Naive thymus-derived CD4-positive, alpha-beta T cell (primary cell): ENCODE measurements around the gene MYF5. TPM values are rescaled to one million over a fixed set of nuclear protein-coding genes. Genes with fewer than 3 reads are reported as not detected.

Experiments
- ATAC-seq: fragments of 150-1000 bp; cut with Tn5 transposase; 2 replicates; pipeline ENCODE4 v1.10.0; 2021; ENCODE audit warnings: mild to moderate bottlenecking, moderate library complexity
- CTCF ChIA-PET: fragments of 350-600 bp; sonication (Branson Sonifier 250); formaldehyde crosslinking; loops from one replicate; lab custom pipeline; 2021; ENCODE audit warnings: antibody characterized with exemption; lab: Charles Lee
- POLR2A ChIA-PET: fragments of 350-600 bp; sonication (Branson Sonifier 250); formaldehyde crosslinking; loops from one replicate; lab custom pipeline; 2021; ENCODE audit warnings: antibody characterized with exemption, inconsistent platforms; lab: Charles Lee
- DNase-seq, 9 donors: peaks; one replicate each; pipeline versions ENCODE4 v3.0.0 to v3.0.0-alpha.2; 2020 to 2022; ENCODE audit warnings: mixed read lengths in 1 of 9
- H3K27ac ChIP-seq: one replicate; pipeline ENCODE4 v1.7.0; 2013; ENCODE audit warnings: mild to moderate bottlenecking, low read depth, low read length, moderate library complexity
- H3K27me3 ChIP-seq, 2 donors: one replicate each; pipeline ENCODE4 v1.7.0; 2013; ENCODE audit warnings: low read length in 2 of 2, mild to moderate bottlenecking in 2 of 2, moderate library complexity in 2 of 2; ENCODE audit not compliant: control insufficient read depth in 2 of 2, insufficient read depth in 2 of 2
- H3K36me3 ChIP-seq, 3 experiments: 1 replicate in 2 of 3; 2 replicates in 1 of 3; pipeline ENCODE4 v1.7.0; 2013; ENCODE audit warnings: low read length in 3 of 3, mild to moderate bottlenecking in 3 of 3, moderate library complexity in 1 of 3; ENCODE audit not compliant: insufficient read depth in 3 of 3, control insufficient read depth in 2 of 3
- H3K4me1 ChIP-seq, 2 donors: one replicate each; pipeline ENCODE4 v1.7.0; 2013; ENCODE audit warnings: low read length in 2 of 2, mild to moderate bottlenecking in 2 of 2, moderate library complexity in 1 of 2; ENCODE audit not compliant: control insufficient read depth in 2 of 2, insufficient read depth in 2 of 2
- H3K4me3 ChIP-seq: 2 replicates; pipeline ENCODE4 v1.7.0; 2013; ENCODE audit warnings: mild to moderate bottlenecking, low read length
- H3K9me3 ChIP-seq, 3 experiments: 1 replicate in 2 of 3; 2 replicates in 1 of 3; pipeline ENCODE4 v1.7.0; 2013; ENCODE audit warnings: low read length in 3 of 3; ENCODE audit not compliant: control insufficient read depth in 2 of 3
- H3K27ac Mint-ChIP-seq, 9 donors: one replicate each; pipeline ENCODE4 v1.8.0; 2020 to 2022; ENCODE audit warnings: mixed read lengths in 9 of 9, mild to moderate bottlenecking in 8 of 9, moderate library complexity in 5 of 9, inconsistent platforms in 2 of 9
- H3K27me3 Mint-ChIP-seq, 5 donors: one replicate each; pipeline ENCODE4 v1.8.0; 2021 to 2022; ENCODE audit warnings: mixed read lengths in 5 of 5, mild to moderate bottlenecking in 1 of 5
- H3K36me3 Mint-ChIP-seq, 5 donors: one replicate each; pipeline ENCODE4 v1.8.0; 2020 to 2022; ENCODE audit warnings: mixed read lengths in 5 of 5, mild to moderate bottlenecking in 3 of 5, inconsistent platforms in 1 of 5
- H3K4me1 Mint-ChIP-seq, 7 donors: one replicate each; pipeline ENCODE4 v1.8.0; 2020 to 2022; ENCODE audit warnings: mixed read lengths in 7 of 7, mild to moderate bottlenecking in 3 of 7, inconsistent platforms in 1 of 7
- H3K4me3 Mint-ChIP-seq, 10 donors: one replicate each; pipeline ENCODE4 v1.8.0; 2020 to 2022; ENCODE audit warnings: mild to moderate bottlenecking in 10 of 10, mixed read lengths in 10 of 10, moderate library complexity in 6 of 10, inconsistent platforms in 2 of 10
- H3K9me3 Mint-ChIP-seq, 11 donors: one replicate each; pipeline ENCODE4 v1.8.0; 2020 to 2022; ENCODE audit warnings: mixed read lengths in 11 of 11, mild to moderate bottlenecking in 4 of 11, inconsistent platforms in 1 of 11, moderate library complexity in 1 of 11
- intact Hi-C, 2 donors: fragments of 100-400 bp; cut with micrococcal nuclease; formaldehyde crosslinking; loops; one replicate each; pipeline ENCODE4 v1.15.1; 2023
- polyA plus RNA-seq, 2 donors: library from polyadenylated mRNA; unstranded; fragments of 300-500 nt; fragmentation: Illumina TruSeq; gene quantifications; one replicate each; pipeline ENCODE4 v1.2.3, GENCODE V29; 2021
- total RNA-seq, 6 experiments: library from RNA in 5 of 6; stranded (reverse) in 5 of 6; gene quantifications; 1 replicate in 5 of 6; 2 replicates in 1 of 6; pipeline ENCODE4 v1.2.3 and lab custom pipeline; 2021 to 2026

The MYF5 gene
- total and polyA plus RNA-seq, 7 experiments from 2014 or later: not detected

DNA sequence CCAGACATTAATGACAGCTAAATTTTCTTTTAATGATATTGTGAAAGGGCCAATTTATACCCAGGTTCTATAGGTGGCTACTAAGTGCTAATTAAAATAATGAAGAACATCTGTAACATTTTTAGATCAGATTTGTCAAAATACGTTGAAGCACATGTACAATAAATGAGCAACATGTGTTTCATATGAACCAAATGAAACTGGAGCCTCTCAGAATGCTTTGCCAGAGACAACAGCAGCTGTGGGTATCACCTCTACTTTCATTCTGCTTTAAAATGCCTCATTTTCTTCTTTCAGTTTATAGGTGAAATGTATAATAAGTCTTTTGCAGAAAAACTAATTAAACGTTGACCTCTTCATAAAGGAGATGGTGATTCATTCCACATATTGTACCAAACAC is 35.4 kb upstream of the MYF5 start:
- no peak overlapping the region for H3K4me3 ChIP-seq
- POLR2A ChIA-PET: no interaction called here

DNA sequence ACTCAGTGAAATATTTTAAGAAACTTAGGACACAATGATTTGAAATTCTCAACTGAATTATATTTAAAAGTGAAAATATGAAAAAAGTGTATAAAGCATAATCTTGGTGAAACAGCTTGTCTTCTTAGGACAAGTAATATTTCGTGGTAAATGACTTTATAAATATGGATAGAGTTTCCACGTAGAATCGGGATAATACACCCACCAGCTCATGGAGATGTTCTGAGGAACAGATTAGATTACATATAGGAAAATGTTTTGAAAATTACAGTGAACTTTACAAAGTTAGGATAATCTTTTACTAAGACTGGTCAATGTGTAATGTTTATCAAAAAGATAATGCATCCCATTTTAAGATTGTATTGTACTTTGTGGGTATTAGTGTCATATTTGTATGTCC is 34.9 kb upstream of the MYF5 start:
- intact Hi-C loops: no loop called here
- H3K9me3 Mint-ChIP-seq: peaks cover 0 to 4% (median 0%) of the 10 kb centered on the region in 11 donors
- H3K27ac Mint-ChIP-seq: no peak overlapping the region
- no peaks in the 10 kb centered on the region for H3K36me3 Mint-ChIP-seq
- H3K4me1 Mint-ChIP-seq: no peaks in the 10 kb centered on the region
- no peak overlapping the region for H3K4me3 Mint-ChIP-seq
- ChIA-PET POLR2A (no interaction called here), CTCF (no interaction called here)
- Histone ChIP-seq H3K9me3 (no peaks in the 10 kb centered on the region), H3K36me3 (no peaks in the 10 kb centered on the region), H3K4me1 (no peaks in the 10 kb centered on the region), H3K27me3 (no peaks in the 10 kb centered on the region), H3K4me3 (no peak overlapping the region), H3K27ac (no peak overlapping the region)
- DNase-seq (no peak), ATAC-seq (no peak)
- no peaks in the 10 kb centered on the region for H3K27me3 Mint-ChIP-seq

More for the DNA sequence above, 35.4 kb upstream of the MYF5 start:
- Histone ChIP-seq H3K27me3 (no peaks in the 10 kb centered on the region), H3K4me1 (no peaks in the 10 kb centered on the region), H3K27ac (no peak overlapping the region), H3K9me3 (no peaks in the 10 kb centered on the region), H3K36me3 (no peaks in the 10 kb centered on the region)
- H3K27ac Mint-ChIP-seq: no peak overlapping the region
- H3K36me3 Mint-ChIP-seq: no peaks in the 10 kb centered on the region
- CTCF ChIA-PET: no interaction called here
- H3K9me3 Mint-ChIP-seq: peaks cover 0 to 3% (median 0%) of the 10 kb centered on the region in 11 donors
- H3K4me3 Mint-ChIP-seq: no peak overlapping the region
- intact Hi-C loops: no loop called here
- DNase-seq (no peak), ATAC-seq (no peak)
- H3K4me1 Mint-ChIP-seq: no peaks in the 10 kb centered on the region
- H3K27me3 Mint-ChIP-seq: no peaks in the 10 kb centered on the region

DNA sequence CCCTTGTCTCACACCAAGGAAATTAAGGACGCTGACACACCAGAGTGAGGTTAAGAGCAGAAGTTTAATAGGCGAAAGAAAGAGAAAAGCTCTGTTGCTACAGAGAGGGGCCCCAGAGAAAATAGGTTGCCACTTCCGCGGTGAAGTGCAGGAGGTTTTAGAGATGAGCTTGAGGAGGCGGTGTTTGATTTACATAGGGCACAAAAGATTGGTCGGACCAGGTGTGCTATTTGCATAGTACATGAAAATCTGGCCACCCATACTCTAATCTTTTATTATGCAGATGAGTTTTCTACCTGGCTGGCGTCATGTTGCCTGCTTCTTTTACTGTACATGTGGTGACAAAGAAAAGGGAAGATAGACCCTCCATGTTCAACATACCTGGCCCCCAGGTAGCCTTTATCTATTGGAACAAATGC is 32.6 kb upstream of the MYF5 start:
- no peak overlapping the region for H3K4me3 ChIP-seq

DNA sequence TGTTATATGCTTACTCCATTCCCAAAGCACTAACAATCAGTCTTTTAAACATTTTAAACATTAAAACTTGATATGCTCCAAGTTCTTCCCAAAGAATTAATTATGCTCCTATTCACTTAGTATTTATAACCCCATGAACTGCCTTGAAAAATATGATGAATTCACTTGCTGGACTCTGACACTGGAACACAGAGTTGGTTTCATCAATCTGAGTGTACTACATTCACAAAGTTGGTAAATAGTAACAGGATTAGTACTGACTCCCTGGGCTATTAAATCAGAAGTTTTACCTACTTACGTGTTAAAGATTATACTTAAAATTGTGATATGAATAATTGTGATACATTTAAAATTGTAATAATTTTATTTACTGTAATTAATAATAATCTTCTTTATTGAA is 26.6 kb upstream of the MYF5 start:
- no peaks in the 10 kb centered on the region for H3K27me3 ChIP-seq
- no peak overlapping the region for H3K27ac ChIP-seq
- no peaks in the 10 kb centered on the region for H3K36me3 ChIP-seq
- no peaks in the 10 kb centered on the region for H3K4me1 ChIP-seq
- no peak overlapping the region for H3K4me3 ChIP-seq
- H3K36me3 Mint-ChIP-seq: no peaks in the 10 kb centered on the region
- no peaks in the 10 kb centered on the region for H3K9me3 ChIP-seq
- ChIA-PET CTCF (no interaction called here), POLR2A (no interaction called here)
- peaks cover 0 to 7% (median 0%) of the 10 kb centered on the region in 11 donors for H3K9me3 Mint-ChIP-seq
- no peak for DNase-seq
- no peak overlapping the region for H3K4me3 Mint-ChIP-seq
- no peaks in the 10 kb centered on the region for H3K27me3 Mint-ChIP-seq
- no peak overlapping the region for H3K27ac Mint-ChIP-seq
- H3K4me1 Mint-ChIP-seq: no peaks in the 10 kb centered on the region
- intact Hi-C loops: no loop called here
- ATAC-seq: no peak

More for the DNA sequence above, 32.6 kb upstream of the MYF5 start:
- Mint-ChIP-seq H3K4me3 (no peak overlapping the region), H3K36me3 (no peaks in the 10 kb centered on the region), H3K27ac (no peak overlapping the region), H3K9me3 (peaks cover 0 to 6% (median 0%) of the 10 kb centered on the region in 11 donors), H3K27me3 (no peaks in the 10 kb centered on the region), H3K4me1 (no peaks in the 10 kb centered on the region)
- Histone ChIP-seq H3K27me3 (no peaks in the 10 kb centered on the region), H3K9me3 (no peaks in the 10 kb centered on the region), H3K27ac (no peak overlapping the region), H3K4me1 (no peaks in the 10 kb centered on the region), H3K36me3 (no peaks in the 10 kb centered on the region)
- DNase-seq (no peak), ATAC-seq (no peak)
- POLR2A ChIA-PET: no interaction called here
- intact Hi-C loops: no loop called here
- CTCF ChIA-PET: no interaction called here

DNA sequence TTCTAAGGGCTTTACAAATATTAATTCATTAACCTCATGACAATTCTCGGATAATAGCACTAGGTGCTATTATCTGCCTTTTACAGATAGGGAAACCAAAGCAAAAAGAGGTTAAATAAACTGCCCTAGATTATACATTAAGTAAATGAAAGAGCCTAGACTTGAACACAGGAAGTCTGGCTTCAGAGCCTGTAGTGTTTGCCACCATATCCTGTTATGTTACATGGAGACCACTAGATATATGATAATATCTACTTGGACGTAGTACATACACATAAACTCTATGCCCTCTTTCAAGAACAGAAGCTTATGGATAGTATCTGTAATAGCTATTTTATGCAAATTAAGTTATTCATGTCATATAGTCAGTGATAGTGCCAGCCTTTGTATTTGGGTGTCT is 26.2 kb upstream of the MYF5 start:
- Histone ChIP-seq H3K4me3 (no peak overlapping the region), H3K36me3 (no peaks in the 10 kb centered on the region), H3K27ac (no peak overlapping the region), H3K9me3 (no peaks in the 10 kb centered on the region), H3K27me3 (no peaks in the 10 kb centered on the region), H3K4me1 (no peaks in the 10 kb centered on the region)
- intact Hi-C loops: no loop called here
- POLR2A ChIA-PET: no interaction called here
- no peaks in the 10 kb centered on the region for H3K36me3 Mint-ChIP-seq
- ATAC-seq (no peak), DNase-seq (no peak)
- H3K27ac Mint-ChIP-seq: no peak overlapping the region
- H3K4me1 Mint-ChIP-seq: no peaks in the 10 kb centered on the region
- no peak overlapping the region for H3K4me3 Mint-ChIP-seq
- H3K27me3 Mint-ChIP-seq: no peaks in the 10 kb centered on the region
- CTCF ChIA-PET: no interaction called here
- peaks cover 0 to 7% (median 0%) of the 10 kb centered on the region in 11 donors for H3K9me3 Mint-ChIP-seq

DNA sequence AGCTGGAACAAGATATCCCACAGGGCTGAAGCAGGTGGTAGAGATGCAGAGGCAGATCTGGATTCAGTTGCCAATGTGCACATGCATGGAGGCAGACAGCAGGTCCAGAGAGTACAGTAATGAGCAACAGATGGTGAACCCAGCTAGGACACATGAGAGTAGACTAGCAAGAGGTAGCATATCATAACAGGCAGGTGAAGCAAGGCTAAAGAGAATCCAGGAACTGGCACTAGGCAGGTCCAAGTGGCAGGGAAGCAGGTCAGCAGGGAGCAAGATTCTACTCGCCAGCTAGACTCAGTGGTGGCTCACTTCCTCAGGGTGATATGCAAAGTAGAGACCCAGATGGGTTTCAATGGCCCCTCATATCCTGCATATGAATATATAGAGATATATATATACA is 24.6 kb upstream of the MYF5 start:
- Histone ChIP-seq H3K27me3 (no peaks in the 10 kb centered on the region), H3K36me3 (no peaks in the 10 kb centered on the region), H3K9me3 (no peaks in the 10 kb centered on the region), H3K27ac (no peak overlapping the region), H3K4me1 (no peaks in the 10 kb centered on the region), H3K4me3 (no peak overlapping the region)
- H3K4me1 Mint-ChIP-seq: no peaks in the 10 kb centered on the region
- CTCF ChIA-PET: interaction anchor here (0.7 kb wide), 1 partner anchor 71 kb away, joined by 4 read pairs; no protein-coding TSS in a partner anchor
- peaks cover 0 to 2% (median 0%) of the 10 kb centered on the region in 11 donors for H3K9me3 Mint-ChIP-seq
- no peaks in the 10 kb centered on the region for H3K27me3 Mint-ChIP-seq
- DNase-seq: no peak
- no peak for ATAC-seq
- H3K36me3 Mint-ChIP-seq: no peaks in the 10 kb centered on the region
- H3K27ac Mint-ChIP-seq: no peak overlapping the region
- POLR2A ChIA-PET: no interaction called here
- intact Hi-C loops: no loop called here
- no peak overlapping the region for H3K4me3 Mint-ChIP-seq

DNA sequence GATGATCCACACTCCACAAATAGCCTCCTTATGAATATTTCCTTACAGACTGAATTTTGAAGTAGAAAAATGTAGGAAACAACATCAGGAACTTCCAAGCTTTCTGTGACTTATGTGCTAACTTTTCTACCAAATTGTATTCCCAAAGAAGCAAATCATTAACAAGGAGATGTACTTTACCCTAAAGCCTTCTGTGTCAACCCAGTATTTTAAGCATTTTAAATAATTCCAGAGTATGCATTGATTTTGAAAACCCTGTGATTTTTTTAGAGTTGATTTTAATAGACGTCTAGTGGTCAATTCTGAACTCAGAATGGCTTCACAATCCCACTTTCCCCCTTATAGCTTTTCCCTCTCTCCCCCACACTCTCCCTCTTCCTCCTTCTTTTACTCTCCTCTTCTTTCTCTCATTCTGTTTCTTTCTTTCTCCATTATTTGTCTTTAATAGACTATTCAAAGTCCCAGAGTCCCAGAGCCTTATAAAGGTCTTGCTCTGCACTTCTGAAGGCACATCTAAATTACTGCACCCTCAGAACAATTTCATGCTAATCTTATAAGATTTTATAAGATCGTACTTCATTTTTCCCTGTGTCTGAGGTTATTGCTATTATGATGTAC is 19.3 kb upstream of the MYF5 start:
- Histone ChIP-seq H3K27ac (no peak overlapping the region), H3K4me3 (no peak overlapping the region), H3K36me3 (no peaks in the 10 kb centered on the region), H3K4me1 (no peaks in the 10 kb centered on the region), H3K27me3 (no peaks in the 10 kb centered on the region), H3K9me3 (no peaks in the 10 kb centered on the region)
- intact Hi-C loops: no loop called here
- H3K27ac Mint-ChIP-seq: no peak overlapping the region
- H3K36me3 Mint-ChIP-seq: no peaks in the 10 kb centered on the region
- peaks cover 0 to 2% (median 0%) of the 10 kb centered on the region in 11 donors for H3K9me3 Mint-ChIP-seq
- H3K4me1 Mint-ChIP-seq: no peaks in the 10 kb centered on the region
- ATAC-seq (no peak), DNase-seq (no peak)
- no peaks in the 10 kb centered on the region for H3K27me3 Mint-ChIP-seq
- ChIA-PET CTCF (no interaction called here), POLR2A (no interaction called here)
- no peak overlapping the region for H3K4me3 Mint-ChIP-seq
